Osteocyte (in vitro differentiated cells): Measurements from ENCODE around the gene CLCA4. TPM values are rescaled to one million over a fixed set of nuclear protein-coding genes. Genes with fewer than 3 reads are reported as not detected.

Experiments used
- DNase-seq: peaks from one replicate; pipeline ENCODE4 v3.0.0; 2021; ENCODE audit warnings: mixed read lengths; ENCODE audit not compliant: unreplicated experiment; ENCODE audit errors: extremely low spot score
- H3K27ac Mint-ChIP-seq: one replicate; pipeline ENCODE4 v1.8.0; 2021; ENCODE audit warnings: mild to moderate bottlenecking, mixed read lengths; ENCODE audit not compliant: unreplicated experiment
- H3K27me3 Mint-ChIP-seq: one replicate; pipeline ENCODE4 v1.8.0; 2021; ENCODE audit warnings: mixed read lengths; ENCODE audit not compliant: unreplicated experiment
- H3K36me3 Mint-ChIP-seq: one replicate; pipeline ENCODE4 v1.8.0; 2021; ENCODE audit warnings: mixed read lengths; ENCODE audit not compliant: unreplicated experiment
- H3K4me1 Mint-ChIP-seq: one replicate; pipeline ENCODE4 v1.8.0; 2021; ENCODE audit warnings: mixed read lengths; ENCODE audit not compliant: unreplicated experiment
- H3K4me3 Mint-ChIP-seq: one replicate; pipeline ENCODE4 v1.8.0; 2021; ENCODE audit warnings: mild to moderate bottlenecking, moderate library complexity, mixed read lengths; ENCODE audit not compliant: unreplicated experiment
- H3K9me3 Mint-ChIP-seq: one replicate; pipeline ENCODE4 v1.8.0; 2021; ENCODE audit warnings: mixed read lengths; ENCODE audit not compliant: unreplicated experiment
- total RNA-seq: library from RNA; stranded (reverse); gene quantifications from 2 replicates; pipeline ENCODE4 v1.2.1, GENCODE V29; 2021
- TF ChIP-seq, protein P1 (sequence below): fragments of 200-600 bp; sonication (generic); IDR thresholded peaks from 2 replicates; pipeline ENCODE4 v1.5.0; 2021; ENCODE audit warnings: antibody characterized with exemption, mild to moderate bottlenecking, moderate library complexity

CLCA4 gene
- total RNA-seq, 1 donor from 2014 or later, result not detected

DNA sequence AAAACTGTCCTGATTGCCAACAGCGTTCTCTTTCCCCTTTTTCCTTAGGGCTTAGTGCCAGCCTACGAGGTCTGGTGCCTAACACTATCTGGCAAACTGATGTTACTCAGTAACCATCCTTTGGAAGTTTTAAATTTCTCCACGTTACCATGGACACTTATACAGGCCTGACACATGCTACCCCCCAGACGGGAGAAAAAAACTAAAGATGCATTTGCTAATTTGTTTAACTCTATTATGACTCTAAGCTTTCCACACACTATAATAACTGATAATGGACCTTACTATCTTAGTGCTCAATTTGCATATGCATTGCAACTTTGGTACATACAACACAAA, 41.3 kb upstream of the CLCA4 start:
- Mint-ChIP-seq H3K27ac (no peak overlapping the region), H3K36me3 (no peaks in the 10 kb centered on the region), H3K4me3 (no peak overlapping the region)

DNA sequence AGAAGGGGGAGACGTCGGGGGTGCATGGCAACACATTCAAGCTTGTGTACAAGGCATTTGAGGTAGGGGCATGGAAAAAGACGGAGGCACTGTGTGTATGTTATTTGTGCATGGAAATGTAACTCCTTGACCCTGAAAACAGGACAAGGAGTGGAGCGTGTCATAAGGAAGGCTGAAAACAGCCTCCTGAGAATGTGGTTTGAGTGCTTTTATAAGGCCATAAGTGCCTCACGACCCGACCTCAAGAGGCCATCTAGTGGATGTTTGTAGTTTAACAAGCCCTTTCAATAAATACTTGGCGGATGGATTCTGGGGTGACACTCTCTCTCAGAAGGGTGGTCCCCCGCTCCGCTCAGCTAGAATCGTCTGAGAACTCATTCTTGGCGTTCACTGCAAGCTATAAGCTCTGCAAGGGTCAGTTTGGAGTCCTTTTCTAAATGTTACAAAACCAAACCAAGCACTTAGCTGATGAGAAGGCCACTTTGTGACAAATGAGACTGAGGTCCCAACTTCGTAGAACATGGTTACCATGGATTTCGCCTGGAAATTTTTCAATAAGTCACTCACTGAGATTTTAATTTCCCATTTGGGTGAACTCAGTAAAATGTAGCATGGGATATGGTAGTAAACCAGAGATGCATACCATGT, 38.8 kb upstream of the CLCA4 start:
- Mint-ChIP-seq H3K27me3 (no peaks in the 10 kb centered on the region), H3K4me3 (no peak overlapping the region), H3K27ac (no peak overlapping the region), H3K9me3 (no peaks in the 10 kb centered on the region), H3K36me3 (no peaks in the 10 kb centered on the region), H3K4me1 (peaks cover 8% of the 10 kb centered on the region)
- no peak for DNase-seq
- TF ChIP-seq, protein P1, sequence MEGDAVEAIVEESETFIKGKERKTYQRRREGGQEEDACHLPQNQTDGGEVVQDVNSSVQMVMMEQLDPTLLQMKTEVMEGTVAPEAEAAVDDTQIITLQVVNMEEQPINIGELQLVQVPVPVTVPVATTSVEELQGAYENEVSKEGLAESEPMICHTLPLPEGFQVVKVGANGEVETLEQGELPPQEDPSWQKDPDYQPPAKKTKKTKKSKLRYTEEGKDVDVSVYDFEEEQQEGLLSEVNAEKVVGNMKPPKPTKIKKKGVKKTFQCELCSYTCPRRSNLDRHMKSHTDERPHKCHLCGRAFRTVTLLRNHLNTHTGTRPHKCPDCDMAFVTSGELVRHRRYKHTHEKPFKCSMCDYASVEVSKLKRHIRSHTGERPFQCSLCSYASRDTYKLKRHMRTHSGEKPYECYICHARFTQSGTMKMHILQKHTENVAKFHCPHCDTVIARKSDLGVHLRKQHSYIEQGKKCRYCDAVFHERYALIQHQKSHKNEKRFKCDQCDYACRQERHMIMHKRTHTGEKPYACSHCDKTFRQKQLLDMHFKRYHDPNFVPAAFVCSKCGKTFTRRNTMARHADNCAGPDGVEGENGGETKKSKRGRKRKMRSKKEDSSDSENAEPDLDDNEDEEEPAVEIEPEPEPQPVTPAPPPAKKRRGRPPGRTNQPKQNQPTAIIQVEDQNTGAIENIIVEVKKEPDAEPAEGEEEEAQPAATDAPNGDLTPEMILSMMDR, result peak; percentile 68

More for the DNA sequence above, 41.3 kb upstream of the CLCA4 start:
- Mint-ChIP-seq H3K9me3 (no peaks in the 10 kb centered on the region), H3K4me1 (peaks cover 16% of the 10 kb centered on the region), H3K27me3 (no peaks in the 10 kb centered on the region)
- TF ChIP-seq, protein P1, result no peak
- no peak for DNase-seq

GRCh38 chr1:86508583-86508969, 38.3 kb upstream of the CLCA4 start:
- no peaks in the 10 kb centered on the region for H3K9me3 Mint-ChIP-seq
- TF ChIP-seq, protein P1, result no peak
- DNase-seq, result no peak
- H3K36me3 Mint-ChIP-seq, result no peaks in the 10 kb centered on the region
- no peak overlapping the region for H3K27ac Mint-ChIP-seq
- H3K27me3 Mint-ChIP-seq, result no peaks in the 10 kb centered on the region
- H3K4me1 Mint-ChIP-seq, result peaks cover 3% of the 10 kb centered on the region
- H3K4me3 Mint-ChIP-seq, result no peak overlapping the region

GRCh38 chr1:86515597-86515996, 31.3 kb upstream of the CLCA4 start:
- H3K9me3 Mint-ChIP-seq, result no peaks in the 10 kb centered on the region
- H3K36me3 Mint-ChIP-seq, result no peaks in the 10 kb centered on the region
- TF ChIP-seq, protein P1, result peak; percentile 30
- no peak overlapping the region for H3K4me3 Mint-ChIP-seq
- H3K4me1 Mint-ChIP-seq, result no peaks in the 10 kb centered on the region
- H3K27me3 Mint-ChIP-seq, result peaks cover 4% of the 10 kb centered on the region
- no peak overlapping the region for H3K27ac Mint-ChIP-seq
- DNase-seq, result no peak

DNA sequence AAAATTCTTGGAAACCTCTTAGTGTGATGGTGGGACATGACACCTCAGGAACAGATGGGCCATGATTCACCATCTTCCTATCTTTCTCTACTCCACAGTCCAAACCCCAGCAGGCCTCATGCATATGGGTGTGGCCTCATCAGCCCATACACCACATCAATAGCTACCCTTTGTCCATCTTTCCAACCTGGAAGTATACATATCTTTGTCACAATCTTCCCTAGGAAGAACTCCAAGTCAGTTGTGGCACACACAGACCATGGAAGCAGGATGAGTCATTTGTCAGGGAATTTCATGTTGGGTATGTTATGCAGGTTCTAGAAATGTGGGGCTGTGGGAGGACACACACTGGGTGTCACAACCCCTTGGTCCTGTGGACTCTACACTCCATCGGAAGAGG, 30.5 kb upstream of the CLCA4 start:
- no peaks in the 10 kb centered on the region for H3K36me3 Mint-ChIP-seq
- DNase-seq, result no peak
- H3K27me3 Mint-ChIP-seq, result peaks cover 4% of the 10 kb centered on the region
- H3K4me1 Mint-ChIP-seq, result no peaks in the 10 kb centered on the region
- no peaks in the 10 kb centered on the region for H3K9me3 Mint-ChIP-seq
- TF ChIP-seq, protein P1, result no peak
- no peak overlapping the region for H3K4me3 Mint-ChIP-seq
- H3K27ac Mint-ChIP-seq, result no peak overlapping the region
